IPS-11a (cell line): Measurements from ENCODE around the gene ZC3H10.

Source experiments
- H3K4me3 ChIP-seq: one replicate; pipeline ENCODE4 v1.5.1; 2013; ENCODE audit warnings: low read depth, low read length, control low read depth

Gene ZC3H10

GRCh38 chr12:56126732-56127239 lies 8.7 kb downstream of the ZC3H10 start:
- no peak overlapping the region for H3K4me3 ChIP-seq

- no peak overlapping the region for H3K4me3 ChIP-seq
Observed at GRCh38 chr12:56127485-56127887, 9.4 kb downstream of the ZC3H10 start.

DNA sequence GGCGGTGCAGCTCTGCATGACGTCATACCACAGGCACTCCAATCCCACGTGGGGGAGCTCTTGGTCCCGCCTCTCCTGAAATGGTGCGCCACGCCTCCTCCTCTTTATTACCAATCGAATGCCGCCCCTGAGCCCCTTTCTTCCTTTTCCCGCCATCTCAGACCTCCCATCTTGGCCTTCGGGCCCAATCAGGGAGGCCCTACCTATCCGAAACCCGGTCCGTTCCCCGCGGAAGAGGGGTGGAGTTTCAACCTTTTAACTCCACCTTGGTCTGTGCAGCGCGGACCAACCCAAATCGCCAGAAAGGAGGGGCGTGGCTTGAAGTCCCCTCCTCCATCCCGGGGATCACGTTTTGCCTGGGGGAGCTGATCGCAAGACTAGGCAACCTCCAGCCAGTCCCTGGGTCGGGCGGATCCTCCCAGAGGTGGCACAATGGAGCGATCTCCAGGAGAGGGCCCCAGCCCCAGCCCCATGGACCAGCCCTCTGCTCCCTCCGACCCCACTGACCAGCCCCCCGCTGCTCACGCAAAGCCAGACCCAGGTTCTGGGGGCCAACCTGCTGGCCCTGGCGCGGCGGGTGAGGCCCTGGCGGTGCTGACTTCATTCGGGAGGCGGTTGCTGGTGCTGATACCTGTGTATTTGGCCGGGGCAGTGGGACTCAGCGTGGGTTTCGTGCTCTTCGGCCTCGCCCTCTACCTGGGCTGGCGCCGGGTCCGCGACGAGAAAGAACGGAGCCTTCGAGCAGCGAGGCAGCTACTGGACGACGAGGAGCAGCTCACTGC lies 10.0 kb downstream of the ZC3H10 start, which contains the start of gene ESYT1:
ESYT1 (plus strand) TSS at position 380 of the 782 bp plus-strand sequence; CDS start at position 433, 53 bp downstream.
- H3K4me3 ChIP-seq, result peak within 1 kb of the TSS; percentile 96

- H3K4me3 ChIP-seq, result peak overlapping the region; percentile 96
Observed at GRCh38 chr12:56128670-56129205, 10.7 kb downstream of the ZC3H10 start.

GRCh38 chr12:56129206-56129941 lies 11.3 kb downstream of the ZC3H10 start:
- peak overlapping the region; percentile 96 for H3K4me3 ChIP-seq

GRCh38 chr12:56129942-56130495 lies 12.0 kb downstream of the ZC3H10 start:
- peak overlapping the region; percentile 96 for H3K4me3 ChIP-seq

DNA sequence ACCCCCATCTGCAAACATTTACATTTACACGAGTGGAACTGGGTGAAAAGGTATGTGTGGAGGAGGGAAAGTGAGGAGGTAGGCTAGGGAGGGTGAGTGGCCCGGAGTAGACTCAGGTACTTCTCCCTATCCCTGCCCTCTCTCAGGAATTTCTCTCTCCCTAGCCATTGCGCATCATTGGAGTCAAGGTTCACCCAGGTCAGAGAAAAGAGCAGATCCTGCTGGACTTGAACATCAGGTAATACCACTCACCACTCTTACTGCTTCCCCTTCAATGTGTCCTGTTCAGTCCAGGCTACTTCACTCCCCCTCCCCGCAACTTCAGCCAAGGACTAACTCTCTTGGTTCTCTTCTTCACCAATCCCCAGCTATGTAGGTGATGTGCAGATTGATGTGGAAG lies 12.8 kb downstream of the ZC3H10 start:
- H3K4me3 ChIP-seq, result no peak overlapping the region

DNA sequence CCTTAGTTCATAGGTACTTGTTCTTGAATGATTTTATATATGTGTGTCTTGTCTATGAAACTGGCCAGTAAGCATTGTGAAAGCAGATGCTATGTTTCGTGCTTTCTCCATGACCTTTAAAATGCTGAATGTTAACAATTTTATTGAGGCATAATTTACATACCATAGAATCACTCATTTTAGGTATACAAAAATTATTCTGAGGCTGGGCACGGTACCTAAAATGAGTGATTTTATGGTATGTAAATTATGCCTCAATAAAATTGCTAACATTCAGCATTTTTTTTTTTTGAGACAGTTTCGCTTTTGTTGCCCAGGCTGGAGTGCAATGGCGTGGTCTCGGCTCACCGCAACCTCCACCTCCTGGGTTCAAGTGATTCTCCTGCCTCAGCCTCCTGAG lies 16.8 kb downstream of the ZC3H10 start:
- H3K4me3 ChIP-seq, result no peak overlapping the region

DNA sequence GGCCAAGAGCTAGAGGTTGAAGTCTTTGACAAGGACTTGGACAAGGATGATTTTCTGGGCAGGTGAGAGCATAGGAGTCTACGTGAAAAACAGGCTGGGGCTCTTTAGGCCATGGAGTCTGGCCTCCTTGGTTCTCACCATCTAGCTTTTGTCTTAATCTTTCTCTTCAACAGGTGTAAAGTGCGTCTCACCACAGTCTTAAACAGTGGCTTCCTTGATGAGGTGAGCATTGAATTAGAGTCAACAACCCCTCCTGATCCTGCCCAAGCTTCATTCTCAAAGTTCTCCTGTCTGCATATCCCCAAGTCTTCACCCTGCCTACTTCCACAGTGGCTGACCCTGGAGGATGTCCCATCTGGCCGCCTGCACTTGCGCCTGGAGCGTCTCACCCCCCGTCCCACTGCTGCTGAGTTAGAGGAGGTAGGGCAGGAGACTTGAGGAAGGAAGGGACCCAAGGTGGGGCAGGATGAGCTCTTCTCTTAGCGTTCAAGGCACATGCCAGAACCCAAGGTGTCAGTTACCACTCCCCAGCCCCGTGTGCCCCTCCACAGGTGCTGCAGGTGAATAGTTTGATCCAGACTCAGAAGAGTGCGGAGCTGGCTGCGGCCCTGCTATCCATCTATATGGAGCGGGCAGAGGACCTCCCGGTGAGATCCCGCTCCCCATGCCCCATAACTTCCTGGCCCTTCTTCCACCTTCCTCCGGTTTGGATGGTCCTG lies 19.9 kb downstream of the ZC3H10 start:
- H3K4me3 ChIP-seq, result no peak overlapping the region

DNA sequence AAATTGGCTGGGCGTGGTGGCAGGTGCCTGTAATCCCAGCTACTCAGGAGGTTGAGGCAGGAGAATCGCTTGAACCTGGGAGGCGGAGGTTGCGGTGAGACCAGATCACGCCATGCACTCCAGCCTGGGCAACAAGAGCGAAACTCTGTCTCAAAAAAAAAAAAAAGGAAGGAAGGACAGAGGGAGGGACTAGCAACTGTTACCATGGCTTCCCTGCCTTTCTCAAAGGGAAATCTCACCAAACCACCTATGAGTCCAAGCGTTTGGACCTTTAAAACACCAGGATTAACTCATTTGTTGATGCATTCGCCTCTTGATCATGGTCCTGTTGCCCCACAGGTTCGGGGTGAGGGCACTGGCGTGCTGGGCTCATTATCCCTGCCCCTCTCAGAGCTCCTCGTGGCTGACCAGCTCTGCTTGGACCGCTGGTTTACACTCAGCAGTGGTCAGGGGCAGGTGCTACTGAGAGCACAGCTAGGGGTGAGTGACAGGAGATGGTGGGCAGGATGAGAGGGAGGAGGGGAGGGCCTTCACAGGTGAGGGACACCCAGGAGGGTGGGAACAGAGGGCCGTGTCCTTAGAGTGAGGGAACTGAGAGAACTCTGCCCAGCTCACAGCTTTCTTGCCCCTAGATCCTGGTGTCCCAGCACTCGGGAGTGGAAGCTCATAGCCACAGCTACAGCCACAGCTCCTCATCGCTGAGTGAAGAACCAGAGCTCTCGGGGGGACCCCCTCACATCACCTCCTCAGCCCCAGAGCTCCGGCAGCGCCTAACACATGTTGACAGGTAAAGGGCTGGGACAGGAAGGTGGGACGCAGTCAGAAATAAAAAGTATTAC lies 24.1 kb downstream of the ZC3H10 start:
- H3K4me3 ChIP-seq, result no peak overlapping the region

GRCh38 chr12:56143217-56143616 lies 25.2 kb downstream of the ZC3H10 start:
- H3K4me3 ChIP-seq, result no peak overlapping the region

DNA sequence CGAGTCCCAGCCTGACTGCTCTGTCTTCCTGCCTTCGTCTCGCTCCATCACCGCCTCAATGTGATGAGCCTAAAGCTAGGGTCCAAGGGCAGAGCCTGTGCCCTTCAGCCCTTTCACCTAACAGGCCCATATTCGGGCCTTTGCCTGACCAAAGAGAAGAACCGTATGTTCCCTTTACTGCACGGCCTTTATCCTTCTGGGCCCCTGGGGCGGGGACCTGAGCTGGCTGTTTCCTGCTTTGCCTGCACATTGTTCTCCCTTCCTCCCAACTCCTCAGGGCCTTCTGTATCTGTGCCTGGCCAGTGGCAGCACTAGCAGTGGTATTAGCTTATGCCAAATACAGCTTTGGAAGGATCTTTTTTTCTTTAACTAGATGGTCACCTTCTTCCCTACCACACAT lies 25.8 kb downstream of the ZC3H10 start:
- H3K4me3 ChIP-seq, result no peak overlapping the region

DNA sequence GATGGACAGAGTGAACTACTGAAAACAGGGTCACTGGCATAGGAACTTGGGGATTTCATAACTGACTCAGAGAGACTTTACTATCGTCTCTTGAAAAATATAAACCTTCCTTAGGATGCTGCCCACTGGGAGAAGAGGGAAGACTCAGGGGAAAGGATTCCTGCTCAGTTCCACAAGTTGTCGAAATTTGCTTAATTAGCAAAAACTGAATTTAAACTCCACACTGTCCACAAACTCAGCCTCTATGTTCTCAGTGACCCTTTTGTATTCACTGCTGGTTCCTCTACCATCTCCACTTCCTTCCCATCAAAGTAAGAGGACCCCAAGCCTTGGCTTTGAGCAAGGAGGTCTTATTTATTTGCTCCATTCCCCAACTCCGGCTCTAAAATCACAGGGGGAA lies 27.2 kb downstream of the ZC3H10 start:
- no peak overlapping the region for H3K4me3 ChIP-seq

GRCh38 chr12:56146492-56147460 lies 28.7 kb downstream of the ZC3H10 start:
- H3K4me3 ChIP-seq, result no peak overlapping the region

DNA sequence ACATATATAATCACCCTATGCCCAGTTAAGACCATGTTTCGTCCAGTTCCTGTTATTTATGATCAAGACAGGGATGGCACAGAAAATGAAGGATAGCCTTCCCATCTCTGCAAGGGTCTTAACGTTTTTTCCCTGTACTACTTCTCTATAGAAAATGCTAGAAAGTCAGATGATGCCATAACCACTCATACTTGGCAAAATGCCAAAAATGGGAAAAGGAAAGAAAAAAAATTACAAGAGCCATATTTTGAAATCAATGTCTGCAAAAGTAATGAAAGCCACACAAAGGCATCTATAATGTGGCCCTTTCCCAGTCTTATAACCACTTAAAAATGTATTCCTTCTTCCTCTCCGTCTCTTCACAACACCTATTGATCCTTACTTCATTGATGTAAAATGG lies 32.5 kb downstream of the ZC3H10 start:
- no peak overlapping the region for H3K4me3 ChIP-seq

DNA sequence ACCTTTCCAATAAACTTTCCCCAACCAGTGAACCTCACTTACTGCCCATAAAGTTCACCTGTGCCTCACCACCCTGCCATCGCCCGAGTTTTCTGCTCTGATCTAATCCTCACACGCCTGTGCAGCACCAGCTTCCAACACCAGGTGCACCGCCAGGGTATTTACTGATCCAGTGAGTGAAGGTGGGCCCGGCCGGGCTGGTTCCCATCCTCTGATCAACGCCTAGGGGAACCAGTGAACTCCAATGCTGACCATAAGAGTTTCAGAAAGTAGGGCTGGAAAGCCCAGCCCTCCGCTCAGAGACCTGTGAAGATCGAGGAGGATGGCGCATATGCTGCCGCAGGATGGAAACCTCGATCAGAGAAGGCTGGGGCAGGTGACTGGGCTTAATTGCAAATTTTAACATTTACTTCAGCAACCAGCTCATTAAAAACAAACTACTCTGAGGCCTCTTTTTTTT lies 33.6 kb downstream of the ZC3H10 start:
- H3K4me3 ChIP-seq, result peak overlapping the region; percentile 79

- peak within 1 kb of the TSS; percentile 79 for H3K4me3 ChIP-seq
Observed at GRCh38 chr12:56152132-56152755, 34.2 kb downstream of the ZC3H10 start, which contains the start of gene MYL6B. MYL6B (plus strand) TSS chr12:56152587; CDS start chr12:56153919, 1,332 bp downstream.
